Mesenchymal stem cell (in vitro differentiated cells and primary cell): ENCODE results near the gene ITGB1.
A peak's percentile ranks its signal among the peaks of the same experiment; 100 is the strongest.

Source experiments
- DNase-seq: peaks from one replicate; pipeline ENCODE4 v3.0.0-alpha.2; 2013
- H2AFZ ChIP-seq: one replicate; pipeline ENCODE4 v1.6.1; 2013; ENCODE audit warnings: low read depth, mild to moderate bottlenecking, control low read depth, inconsistent platforms, low read length, moderate library complexity
- H2AK5ac ChIP-seq: 2 replicates; pipeline ENCODE4 v1.6.1; 2013; ENCODE audit warnings: low read length, moderate library complexity, mild to moderate bottlenecking, inconsistent platforms; ENCODE audit not compliant: severe bottlenecking
- H2BK120ac ChIP-seq: one replicate; pipeline ENCODE4 v1.6.1; 2013; ENCODE audit warnings: low read depth, mild to moderate bottlenecking, inconsistent platforms, low read length, moderate library complexity
- H2BK12ac ChIP-seq, 2 experiments: one replicate each; pipeline ENCODE4 v1.6.1; 2013; ENCODE audit warnings: inconsistent platforms in 2 of 2, low read length in 2 of 2, mild to moderate bottlenecking in 2 of 2, moderate library complexity in 2 of 2, control low read depth in 1 of 2
- H2BK15ac ChIP-seq: one replicate; pipeline ENCODE4 v1.6.1; 2013; ENCODE audit warnings: mild to moderate bottlenecking, low read depth, inconsistent platforms; ENCODE audit not compliant: poor library complexity, severe bottlenecking
- H2BK5ac ChIP-seq: 2 replicates; pipeline ENCODE4 v1.6.1; 2013; ENCODE audit warnings: low read depth, mild to moderate bottlenecking, low read length, control low read depth, inconsistent platforms; ENCODE audit not compliant: poor library complexity, severe bottlenecking
- H3K14ac ChIP-seq, 2 experiments: one replicate each; pipeline ENCODE4 v1.6.1; 2013; ENCODE audit warnings: inconsistent platforms in 2 of 2, low read length in 2 of 2, control low read depth in 1 of 2, mild to moderate bottlenecking in 1 of 2, moderate library complexity in 1 of 2
- H3K18ac ChIP-seq, 2 experiments: one replicate each; pipeline ENCODE4 v1.6.1; 2013; ENCODE audit warnings: inconsistent platforms in 2 of 2, low read length in 2 of 2, control low read depth in 1 of 2, low read depth in 1 of 2, mild to moderate bottlenecking in 1 of 2
- H3K23ac ChIP-seq, 2 experiments: one replicate each; pipeline ENCODE4 v1.6.1; 2013; ENCODE audit warnings: inconsistent platforms in 2 of 2, low read length in 2 of 2, mild to moderate bottlenecking in 2 of 2, moderate library complexity in 2 of 2, control low read depth in 1 of 2
- H3K27ac ChIP-seq: 2 replicates; pipeline ENCODE4 v1.5.1; 2013; ENCODE audit warnings: mild to moderate bottlenecking, moderate library complexity, low read length, control low read depth, inconsistent platforms; ENCODE audit not compliant: poor library complexity, severe bottlenecking
- H3K27me3 ChIP-seq, 2 experiments: 2 replicates each; pipeline versions ENCODE4 v1.6.1 to v1.7.0; 2013; ENCODE audit warnings: low read length in 2 of 2, mild to moderate bottlenecking in 2 of 2, moderate library complexity in 2 of 2, control low read depth in 1 of 2, inconsistent platforms in 1 of 2; ENCODE audit not compliant: control insufficient read depth in 1 of 2, insufficient read depth in 1 of 2
- H3K36me3 ChIP-seq, 2 experiments: 2 replicates each; pipeline versions ENCODE4 v1.6.1 to v1.7.0; 2013; ENCODE audit warnings: low read length in 2 of 2, control low read depth in 1 of 2, inconsistent platforms in 1 of 2, low read depth in 1 of 2, mild to moderate bottlenecking in 1 of 2; ENCODE audit not compliant: insufficient read depth in 2 of 2, control insufficient read depth in 1 of 2
- H3K4ac ChIP-seq, 2 experiments: one replicate each; pipeline ENCODE4 v1.6.1; 2013; ENCODE audit warnings: inconsistent platforms in 2 of 2, low read length in 2 of 2, mild to moderate bottlenecking in 2 of 2, moderate library complexity in 2 of 2, control low read depth in 1 of 2, low read depth in 1 of 2
- H3K4me1 ChIP-seq: 2 replicates; pipeline ENCODE4 v1.6.1; 2013; ENCODE audit warnings: low read depth, low read length, control low read depth; ENCODE audit not compliant: control insufficient read depth, insufficient read depth
- H3K4me2 ChIP-seq: 2 replicates; pipeline ENCODE4 v1.6.1; 2013; ENCODE audit warnings: low read length, mild to moderate bottlenecking, inconsistent platforms; ENCODE audit not compliant: poor library complexity, severe bottlenecking
- H3K4me3 ChIP-seq, 2 experiments: 2 replicates each; pipeline versions ENCODE4 v1.5.1 to v1.7.0; 2013; ENCODE audit warnings: low read length in 2 of 2, mild to moderate bottlenecking in 2 of 2, control low read depth in 1 of 2, low read depth in 1 of 2; ENCODE audit not compliant: insufficient read depth in 1 of 2
- H3K79me1 ChIP-seq: replicated peaks from 2 replicates; pipeline ENCODE4 v1.6.1; 2013; ENCODE audit warnings: mild to moderate bottlenecking, control low read depth, low read length, inconsistent platforms; ENCODE audit not compliant: poor library complexity, severe bottlenecking
- H3K9ac ChIP-seq: 2 replicates; pipeline ENCODE4 v1.7.0; 2013; ENCODE audit warnings: mild to moderate bottlenecking, low read length, moderate library complexity
- H3K9me3 ChIP-seq: 2 replicates; pipeline ENCODE4 v1.7.0; 2013; ENCODE audit warnings: mild to moderate bottlenecking, low read length; ENCODE audit not compliant: control insufficient read depth
- H4K8ac ChIP-seq: one replicate; pipeline ENCODE4 v1.6.1; 2013; ENCODE audit warnings: inconsistent platforms, mild to moderate bottlenecking, low read length, moderate library complexity
- H4K91ac ChIP-seq: one replicate; pipeline ENCODE4 v1.6.1; 2013; ENCODE audit warnings: mild to moderate bottlenecking, low read length, inconsistent platforms
- WGBS: methylation state at CpG from one replicate; pipeline ENCODE4 v1.1.7; 2013; ENCODE audit warnings: mixed read lengths; 5-methylcytosine and 5-hydroxymethylcytosine counted together

Gene ITGB1

DNA sequence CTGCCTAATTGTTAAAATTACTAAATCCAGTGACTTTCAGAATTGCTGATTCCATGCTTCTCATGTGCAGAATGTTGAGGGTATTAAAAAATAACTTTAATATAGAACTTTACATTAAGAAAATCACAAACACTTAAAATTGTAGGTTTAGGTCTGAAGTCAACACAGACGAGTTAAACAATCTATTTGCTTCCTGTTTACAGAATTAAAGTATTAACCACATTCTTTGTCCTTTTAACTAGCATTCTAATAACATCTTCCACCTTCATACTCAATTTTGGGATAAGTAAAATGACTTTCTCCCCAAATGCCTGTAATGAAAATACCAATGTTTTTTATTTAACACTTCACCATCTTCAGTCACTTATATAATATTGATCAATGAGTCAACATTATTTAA is 2.2 kb downstream of the ITGB1 start:
- Histone ChIP-seq H3K4me3 (peak overlapping the region in 1 of 2 experiments; percentile 90), H2BK120ac (no peak overlapping the region), H2AFZ (no peak overlapping the region), H3K9me3 (no peaks in the 10 kb centered on the region), H3K36me3 (peaks cover 3 to 15% of the 10 kb centered on the region in 2 experiments), H3K27ac (peak overlapping the region; percentile 97), H3K4ac (no peak overlapping the region), H3K23ac (no peak overlapping the region), H4K91ac (no peak overlapping the region), H3K18ac (no peak overlapping the region), H3K79me1 (no peaks in the 10 kb centered on the region), H2BK15ac (no peak overlapping the region), H3K4me2 (peak overlapping the region; percentile 65), H2BK12ac (no peak overlapping the region), H4K8ac (no peak overlapping the region), H3K9ac (peak overlapping the region; percentile 99), H3K27me3 (no peaks in the 10 kb centered on the region), H3K4me1 (peaks cover 2% of the 10 kb centered on the region), H2AK5ac (no peak overlapping the region), H3K14ac (no peak overlapping the region), H2BK5ac (no peak overlapping the region)
- 11% methylated on average over 1 of the region's 1 CpG for WGBS
- DNase-seq = no peak

DNA sequence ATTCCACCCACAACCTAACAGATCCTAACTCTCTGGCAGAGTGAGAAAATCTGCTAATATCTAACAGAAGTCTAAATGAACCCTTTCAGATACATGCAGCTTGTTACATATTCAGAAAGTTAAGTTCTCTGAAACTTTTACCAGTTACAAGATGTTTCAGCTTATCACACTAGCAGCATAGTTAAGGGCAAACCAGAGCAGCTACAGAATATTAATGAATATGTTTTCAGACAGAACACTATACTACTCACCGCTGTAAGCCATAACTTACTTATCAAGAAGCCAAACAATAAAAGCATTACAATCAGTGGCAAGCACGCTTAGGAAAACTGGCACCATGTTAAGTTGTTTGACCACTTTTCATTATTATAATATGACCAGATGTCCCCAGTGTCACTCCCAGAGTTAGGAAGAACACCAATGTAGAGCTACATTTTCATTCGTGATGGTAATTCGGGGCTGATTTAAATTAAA is 2.7 kb downstream of the ITGB1 start:
- H3K23ac ChIP-seq = no peak overlapping the region
- no peak overlapping the region for H4K8ac ChIP-seq
- no peak overlapping the region for H2AFZ ChIP-seq
- H3K27me3 ChIP-seq = no peaks in the 10 kb centered on the region
- no peaks in the 10 kb centered on the region for H3K79me1 ChIP-seq
- no peak overlapping the region for H2BK15ac ChIP-seq
- H3K14ac ChIP-seq = no peak overlapping the region
- H3K18ac ChIP-seq = no peak overlapping the region
- H2BK12ac ChIP-seq = no peak overlapping the region
- 29% methylated on average over 2 of the region's 4 CpGs for WGBS
- H3K9ac ChIP-seq = peak overlapping the region; percentile 99
- no peak overlapping the region for H2AK5ac ChIP-seq
- H3K4ac ChIP-seq = no peak overlapping the region
- H3K36me3 ChIP-seq = peaks cover 3 to 15% of the 10 kb centered on the region in 2 experiments
- DNase-seq = no peak
- H3K9me3 ChIP-seq = no peaks in the 10 kb centered on the region
- H4K91ac ChIP-seq = no peak overlapping the region
- no peak overlapping the region for H2BK5ac ChIP-seq
- H2BK120ac ChIP-seq = no peak overlapping the region
- H3K4me3 ChIP-seq = peak overlapping the region in 1 of 2 experiments; percentile 90
- H3K27ac ChIP-seq = peak overlapping the region; percentile 87
- H3K4me1 ChIP-seq = peaks cover 2% of the 10 kb centered on the region
- H3K4me2 ChIP-seq = peak overlapping the region; percentile 65

DNA sequence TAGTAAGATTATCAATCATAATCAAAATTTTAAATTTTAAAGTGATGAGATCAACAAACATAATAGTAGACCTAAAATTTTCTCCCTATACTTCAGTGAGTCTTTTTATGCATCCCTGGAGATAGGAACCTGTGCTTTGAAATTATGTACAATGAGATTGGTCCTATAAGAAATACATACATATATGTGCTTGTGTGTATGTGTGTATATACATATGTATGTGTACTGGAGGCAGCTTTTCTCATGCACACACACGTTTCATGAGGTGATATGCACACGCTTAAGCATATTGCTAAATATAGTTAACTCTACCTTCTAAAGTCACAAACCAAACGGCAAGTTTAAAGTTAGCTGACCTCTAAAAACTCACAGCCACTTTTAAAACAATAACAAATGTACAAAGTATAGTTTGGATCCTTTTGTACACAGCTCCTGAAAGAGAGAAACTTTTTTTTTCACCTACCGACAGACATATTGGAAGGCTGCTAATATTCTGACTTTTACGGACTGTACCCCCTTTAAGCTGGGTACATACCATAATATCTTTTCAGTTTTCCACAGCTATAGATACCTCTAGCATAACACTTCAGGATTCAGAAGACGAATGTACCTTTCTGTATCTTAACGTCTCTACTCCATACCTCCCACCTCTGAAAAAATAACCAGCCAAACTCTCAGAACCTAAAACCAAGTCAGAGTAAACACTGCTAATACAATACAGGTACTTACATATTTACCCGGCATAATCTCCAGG is 3.3 kb downstream of the ITGB1 start:
- H3K27me3 ChIP-seq = no peaks in the 10 kb centered on the region
- H3K4me1 ChIP-seq = no peaks in the 10 kb centered on the region
- H3K4me2 ChIP-seq = peak overlapping the region; percentile 65
- H4K91ac ChIP-seq = no peak overlapping the region
- H3K27ac ChIP-seq = peak overlapping the region; percentile 87
- H2BK12ac ChIP-seq = no peak overlapping the region
- H3K9ac ChIP-seq = peak overlapping the region; percentile 99
- no peak overlapping the region for H3K23ac ChIP-seq
- 54% methylated on average over 7 of the region's 8 CpGs for WGBS
- no peaks in the 10 kb centered on the region for H3K79me1 ChIP-seq
- H3K4ac ChIP-seq = no peak overlapping the region
- no peak overlapping the region for H2BK5ac ChIP-seq
- peaks cover 3 to 15% of the 10 kb centered on the region in 2 experiments for H3K36me3 ChIP-seq
- H2AFZ ChIP-seq = no peak overlapping the region
- no peaks in the 10 kb centered on the region for H3K9me3 ChIP-seq
- H3K18ac ChIP-seq = no peak overlapping the region
- H2AK5ac ChIP-seq = no peak overlapping the region
- no peak overlapping the region for H2BK120ac ChIP-seq
- H3K4me3 ChIP-seq = peak overlapping the region in 1 of 2 experiments; percentile 90
- H2BK15ac ChIP-seq = no peak overlapping the region
- no peak overlapping the region for H4K8ac ChIP-seq
- no peak for DNase-seq
- no peak overlapping the region for H3K14ac ChIP-seq

DNA sequence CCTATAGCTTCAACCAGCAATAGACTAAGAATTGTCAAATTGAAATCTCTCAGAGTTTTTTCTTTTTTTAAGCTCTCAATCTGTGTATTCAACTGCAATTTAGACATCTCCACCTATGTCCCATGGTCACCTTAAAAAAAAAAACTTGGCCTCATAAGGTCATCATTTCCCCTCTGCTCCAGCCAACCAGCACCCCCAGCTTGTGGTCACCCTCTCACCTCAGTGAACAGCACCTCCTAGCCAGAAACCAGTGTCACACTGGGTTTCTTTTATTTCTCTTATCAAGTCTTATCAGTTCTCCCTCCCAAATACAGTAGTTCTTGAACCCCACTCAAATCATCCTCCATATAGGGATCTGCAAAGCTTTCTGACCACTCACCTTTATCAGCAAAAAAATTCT is 4.0 kb downstream of the ITGB1 start:
- H3K9ac ChIP-seq = peak overlapping the region; percentile 99
- H3K23ac ChIP-seq = no peak overlapping the region
- H4K8ac ChIP-seq = no peak overlapping the region
- H4K91ac ChIP-seq = no peak overlapping the region
- no peak overlapping the region for H3K4ac ChIP-seq
- peak overlapping the region in 1 of 2 experiments; percentile 90 for H3K4me3 ChIP-seq
- H3K27ac ChIP-seq = peak overlapping the region; percentile 69
- no peak overlapping the region for H3K14ac ChIP-seq
- H3K27me3 ChIP-seq = no peaks in the 10 kb centered on the region
- H2BK15ac ChIP-seq = no peak overlapping the region
- H2BK120ac ChIP-seq = no peak overlapping the region
- H3K36me3 ChIP-seq = peaks cover 3 to 15% of the 10 kb centered on the region in 2 experiments
- DNase-seq = no peak
- H2AFZ ChIP-seq = no peak overlapping the region
- H3K4me2 ChIP-seq = peak overlapping the region; percentile 46
- no peak overlapping the region for H3K18ac ChIP-seq
- no peak overlapping the region for H2AK5ac ChIP-seq
- H3K79me1 ChIP-seq = no peaks in the 10 kb centered on the region
- no peaks in the 10 kb centered on the region for H3K9me3 ChIP-seq
- no peaks in the 10 kb centered on the region for H3K4me1 ChIP-seq
- H2BK12ac ChIP-seq = no peak overlapping the region
- no peak overlapping the region for H2BK5ac ChIP-seq
